Cerebellar nuclear complex (tissue), 1 donor: ENCODE data around the gene TP53BP1.
"Not testable (repeated sequence)": the region's sequence is repeated elsewhere in the genome, so short reads cannot be mapped to it uniquely, and the experiment has no call there.

Experiments
- DNase-seq, 2 experiments: peaks; one replicate each; lab custom pipeline; 2025; lab: John Stamatoyannopoulos, UW

TP53BP1 gene, protein sequence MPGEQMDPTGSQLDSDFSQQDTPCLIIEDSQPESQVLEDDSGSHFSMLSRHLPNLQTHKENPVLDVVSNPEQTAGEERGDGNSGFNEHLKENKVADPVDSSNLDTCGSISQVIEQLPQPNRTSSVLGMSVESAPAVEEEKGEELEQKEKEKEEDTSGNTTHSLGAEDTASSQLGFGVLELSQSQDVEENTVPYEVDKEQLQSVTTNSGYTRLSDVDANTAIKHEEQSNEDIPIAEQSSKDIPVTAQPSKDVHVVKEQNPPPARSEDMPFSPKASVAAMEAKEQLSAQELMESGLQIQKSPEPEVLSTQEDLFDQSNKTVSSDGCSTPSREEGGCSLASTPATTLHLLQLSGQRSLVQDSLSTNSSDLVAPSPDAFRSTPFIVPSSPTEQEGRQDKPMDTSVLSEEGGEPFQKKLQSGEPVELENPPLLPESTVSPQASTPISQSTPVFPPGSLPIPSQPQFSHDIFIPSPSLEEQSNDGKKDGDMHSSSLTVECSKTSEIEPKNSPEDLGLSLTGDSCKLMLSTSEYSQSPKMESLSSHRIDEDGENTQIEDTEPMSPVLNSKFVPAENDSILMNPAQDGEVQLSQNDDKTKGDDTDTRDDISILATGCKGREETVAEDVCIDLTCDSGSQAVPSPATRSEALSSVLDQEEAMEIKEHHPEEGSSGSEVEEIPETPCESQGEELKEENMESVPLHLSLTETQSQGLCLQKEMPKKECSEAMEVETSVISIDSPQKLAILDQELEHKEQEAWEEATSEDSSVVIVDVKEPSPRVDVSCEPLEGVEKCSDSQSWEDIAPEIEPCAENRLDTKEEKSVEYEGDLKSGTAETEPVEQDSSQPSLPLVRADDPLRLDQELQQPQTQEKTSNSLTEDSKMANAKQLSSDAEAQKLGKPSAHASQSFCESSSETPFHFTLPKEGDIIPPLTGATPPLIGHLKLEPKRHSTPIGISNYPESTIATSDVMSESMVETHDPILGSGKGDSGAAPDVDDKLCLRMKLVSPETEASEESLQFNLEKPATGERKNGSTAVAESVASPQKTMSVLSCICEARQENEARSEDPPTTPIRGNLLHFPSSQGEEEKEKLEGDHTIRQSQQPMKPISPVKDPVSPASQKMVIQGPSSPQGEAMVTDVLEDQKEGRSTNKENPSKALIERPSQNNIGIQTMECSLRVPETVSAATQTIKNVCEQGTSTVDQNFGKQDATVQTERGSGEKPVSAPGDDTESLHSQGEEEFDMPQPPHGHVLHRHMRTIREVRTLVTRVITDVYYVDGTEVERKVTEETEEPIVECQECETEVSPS (N-terminal part only)

DNA sequence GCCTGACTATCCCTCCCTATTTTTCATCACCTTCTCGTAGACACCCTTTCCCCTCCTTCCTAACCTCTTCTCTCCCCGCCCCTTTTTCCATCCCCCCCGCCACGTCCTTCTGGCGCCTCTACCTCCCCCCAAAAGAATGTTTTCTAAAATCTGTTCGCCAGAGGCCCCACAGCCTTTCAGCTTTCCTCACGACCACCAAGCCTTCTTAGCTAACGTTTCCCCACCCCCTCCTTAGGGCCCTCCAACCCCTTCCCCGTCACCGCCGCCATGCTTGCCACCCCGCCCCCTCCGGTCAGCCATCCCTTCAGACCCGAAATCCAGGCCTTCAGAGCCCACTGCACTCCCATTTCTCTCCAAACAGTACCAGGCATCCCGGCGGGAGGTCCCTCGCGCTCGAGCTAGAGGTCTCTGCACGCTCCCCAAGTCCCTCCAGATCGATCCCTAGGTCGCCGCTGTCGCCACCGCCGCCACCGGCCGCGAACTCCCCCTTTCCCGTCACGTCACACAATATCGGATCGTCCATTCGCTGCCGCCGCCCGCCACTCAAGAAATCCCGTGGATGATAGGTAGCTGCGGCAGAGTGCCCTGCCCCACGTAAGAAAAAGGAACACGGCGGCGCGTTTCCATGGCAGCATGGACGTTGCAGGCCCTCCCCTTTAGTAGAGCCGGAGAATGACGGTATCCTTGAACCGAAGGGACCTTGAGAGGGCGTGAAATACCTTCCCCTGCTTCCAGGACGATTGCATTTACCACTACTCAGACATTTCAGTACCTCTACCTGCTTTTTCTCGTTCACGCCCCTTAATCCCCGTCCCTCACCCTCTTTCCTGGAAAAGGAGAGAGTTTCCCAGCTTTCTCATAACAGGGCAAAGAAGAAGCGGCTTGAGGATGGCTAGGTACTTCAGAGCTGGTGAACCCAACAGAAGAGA is at the start of gene TP53BP1:
Gene TP53BP1 (minus strand): TSS at position 484 of the 929 bp plus-strand sequence. CDS start 113 bp downstream, at position 371.
- DNase-seq = peak; percentile 80 to 95

DNA sequence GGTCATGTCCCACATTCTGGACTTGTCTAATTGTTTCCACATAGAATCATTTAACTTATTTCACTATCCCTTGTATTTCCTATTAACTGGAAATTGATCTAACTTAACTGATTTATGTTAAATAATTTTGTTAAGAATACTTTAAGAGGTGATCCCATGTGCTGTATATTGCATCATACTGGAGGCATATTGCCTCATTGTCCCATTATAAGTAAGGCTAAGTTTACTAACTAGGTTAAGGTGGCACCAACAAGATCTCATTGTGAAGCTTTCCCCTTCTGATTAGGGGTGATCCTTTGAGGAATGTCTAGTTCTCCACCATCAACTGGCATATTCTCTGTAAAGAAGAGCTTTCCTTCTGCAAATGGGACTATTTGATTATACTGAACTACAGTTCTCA is 48.8 kb upstream of the TP53BP1 start:
- no peak for DNase-seq

DNA sequence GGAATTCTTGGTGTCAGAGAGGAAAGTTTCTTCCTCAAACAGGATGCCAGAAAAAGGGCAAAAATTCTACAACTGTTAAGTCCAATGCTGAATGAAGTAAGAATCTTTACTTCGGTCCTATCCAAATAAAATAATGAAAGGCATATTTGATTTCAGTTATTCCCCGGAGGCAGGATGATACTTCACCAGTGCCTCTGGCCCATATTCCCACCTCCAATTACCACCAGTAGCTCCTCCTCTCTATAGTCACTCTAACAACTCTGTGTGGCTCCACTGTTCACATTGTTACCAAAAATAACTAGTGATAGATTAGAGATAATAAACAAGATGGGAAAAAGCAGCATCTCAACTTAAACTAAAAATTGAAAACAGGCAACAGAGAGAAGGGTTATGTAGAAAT is 45.1 kb upstream of the TP53BP1 start:
- no peak for DNase-seq

DNA sequence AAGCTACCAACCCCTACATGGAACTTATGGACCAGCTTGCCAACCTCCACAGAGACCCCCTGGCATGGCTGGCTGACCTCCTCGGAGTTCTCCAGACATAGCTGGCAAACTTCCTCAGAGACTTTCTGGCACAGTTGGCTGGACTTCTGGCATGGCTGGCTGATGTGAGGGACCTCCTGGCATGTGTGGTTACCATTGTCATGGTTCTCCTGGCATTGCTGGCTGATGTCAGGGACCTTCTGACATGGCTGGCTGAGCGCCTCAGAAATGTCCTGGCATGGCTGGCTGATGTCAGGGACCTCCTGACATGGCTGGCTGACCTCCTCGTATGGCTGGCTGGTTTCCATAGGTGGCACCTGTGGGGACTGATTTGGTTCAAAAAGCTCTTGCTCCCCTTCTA is 41.9 kb upstream of the TP53BP1 start:
- DNase-seq = no peak

DNA sequence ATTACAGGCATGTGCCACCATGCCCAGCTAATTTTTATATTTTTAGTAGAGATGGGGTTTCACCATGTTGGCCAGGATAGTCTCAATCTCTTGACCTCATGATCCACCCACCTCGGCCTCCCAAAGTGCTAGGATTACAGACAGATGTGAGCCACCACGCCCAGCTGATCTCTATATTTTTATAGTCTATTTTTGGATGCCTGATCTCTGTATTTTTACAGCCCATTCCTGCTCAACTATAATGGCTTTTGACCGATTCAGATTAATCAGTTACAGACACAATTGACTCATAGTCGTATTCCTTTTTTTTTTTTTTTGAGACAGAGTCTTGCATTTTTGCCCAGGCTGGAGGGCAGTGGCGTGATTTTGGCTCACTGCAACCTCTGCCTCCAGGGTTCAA is 39.9 kb upstream of the TP53BP1 start:
- DNase-seq = not testable (repeated sequence)

DNA sequence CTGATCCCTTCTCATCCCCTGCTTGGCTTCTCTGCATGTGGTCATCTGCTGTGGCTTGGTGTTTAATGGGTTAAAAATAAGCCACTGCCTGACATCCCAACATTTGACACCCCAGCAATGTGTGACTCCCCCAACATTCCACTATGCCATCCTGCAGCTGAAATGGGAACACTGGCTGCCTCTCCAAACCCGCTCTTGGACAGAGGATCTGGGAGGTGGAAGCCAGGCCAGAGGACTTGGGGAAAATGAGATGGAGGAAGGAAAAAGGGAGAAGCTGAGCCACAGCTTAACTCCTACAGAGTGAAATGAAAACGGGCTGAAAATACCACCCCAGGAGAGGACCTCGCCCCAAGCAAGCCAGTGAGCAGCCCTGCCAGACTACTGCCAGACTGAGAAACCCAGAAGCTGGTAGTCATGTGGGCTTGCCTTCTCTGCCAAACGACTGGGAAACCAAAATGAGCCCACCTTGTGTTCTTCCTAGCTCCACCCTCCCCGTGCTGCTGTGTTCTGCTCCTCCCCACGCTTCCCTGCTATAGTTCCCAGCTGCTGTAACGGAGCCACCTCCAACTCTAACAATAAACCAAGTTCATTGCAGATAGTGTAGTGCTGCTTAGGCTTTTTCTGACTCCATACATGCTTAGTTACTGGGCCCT is 38.2 kb upstream of the TP53BP1 start:
- no peak for DNase-seq

DNA sequence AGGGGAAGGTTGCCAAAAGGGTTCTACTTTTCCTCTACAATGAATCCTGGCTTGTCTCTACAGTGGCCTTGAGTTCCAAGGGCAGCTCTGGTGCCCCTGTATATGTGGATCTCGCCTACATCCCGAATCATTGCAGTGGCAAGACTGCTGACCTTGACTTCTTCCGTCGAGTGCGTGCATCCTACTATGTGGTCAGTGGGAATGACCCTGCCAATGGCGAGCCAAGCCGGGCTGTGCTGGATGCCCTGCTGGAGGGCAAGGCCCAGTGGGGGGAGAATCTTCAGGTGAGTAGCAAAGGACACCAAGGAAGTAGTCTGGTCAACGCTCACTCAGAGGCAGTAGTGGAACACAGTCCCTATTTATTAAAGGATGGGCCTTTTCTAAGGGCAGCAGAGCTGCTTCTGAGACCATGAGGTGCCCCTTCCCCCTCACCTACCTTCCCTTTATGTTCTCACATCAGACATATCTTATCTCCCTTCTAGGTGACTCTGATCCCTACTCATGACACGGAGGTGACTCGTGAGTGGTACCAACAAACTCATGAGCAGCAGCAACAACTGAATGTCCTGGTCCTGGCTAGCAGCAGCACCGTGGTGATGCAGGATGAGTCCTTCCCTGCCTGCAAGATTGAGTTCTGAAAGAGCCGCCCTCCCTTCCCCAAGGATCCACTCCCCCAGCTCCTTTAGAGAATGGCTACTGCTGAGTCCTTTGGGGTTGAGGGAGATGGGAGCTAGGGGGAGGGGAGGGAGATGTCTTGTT is 36.8 kb upstream of the TP53BP1 start:
- no peak for DNase-seq

DNA sequence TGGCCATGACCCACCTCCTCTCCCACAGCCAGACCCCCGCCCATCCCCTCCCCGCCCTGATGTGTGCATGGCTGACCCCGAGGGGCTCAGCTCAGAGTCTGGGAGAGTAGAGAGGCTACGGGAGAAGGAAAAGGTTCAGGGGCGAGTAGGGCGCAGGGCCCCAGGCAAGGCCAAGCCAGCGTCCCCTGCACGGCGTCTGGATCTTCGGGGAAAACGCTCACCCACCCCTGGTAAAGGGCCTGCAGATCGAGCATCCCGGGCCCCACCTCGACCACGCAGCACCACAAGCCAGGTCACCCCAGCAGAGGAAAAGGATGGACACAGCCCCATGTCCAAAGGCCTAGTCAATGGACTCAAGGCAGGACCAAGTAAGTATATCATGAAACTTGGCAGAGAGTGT is 36.2 kb upstream of the TP53BP1 start:
- no peak for DNase-seq

DNA sequence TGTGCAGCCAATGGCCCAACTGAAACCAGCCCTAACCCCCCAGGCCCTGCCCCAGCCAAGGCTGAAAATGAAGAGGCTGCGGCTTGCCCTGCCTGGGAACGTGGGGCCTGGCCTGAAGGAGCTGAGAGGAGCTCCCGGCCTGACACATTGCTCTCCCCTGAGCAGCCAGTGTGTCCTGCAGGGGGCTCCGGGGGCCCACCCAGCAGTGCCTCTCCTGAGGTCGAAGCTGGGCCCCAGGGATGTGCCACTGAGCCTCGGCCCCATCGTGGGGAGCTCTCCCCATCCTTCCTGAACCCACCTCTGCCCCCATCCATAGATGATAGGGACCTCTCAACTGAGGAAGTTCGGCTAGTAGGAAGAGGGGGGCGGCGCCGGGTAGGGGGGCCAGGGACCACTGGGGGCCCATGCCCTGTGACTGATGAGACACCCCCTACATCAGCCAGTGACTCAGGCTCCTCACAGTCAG is 35.6 kb upstream of the TP53BP1 start:
- no peak for DNase-seq

DNA sequence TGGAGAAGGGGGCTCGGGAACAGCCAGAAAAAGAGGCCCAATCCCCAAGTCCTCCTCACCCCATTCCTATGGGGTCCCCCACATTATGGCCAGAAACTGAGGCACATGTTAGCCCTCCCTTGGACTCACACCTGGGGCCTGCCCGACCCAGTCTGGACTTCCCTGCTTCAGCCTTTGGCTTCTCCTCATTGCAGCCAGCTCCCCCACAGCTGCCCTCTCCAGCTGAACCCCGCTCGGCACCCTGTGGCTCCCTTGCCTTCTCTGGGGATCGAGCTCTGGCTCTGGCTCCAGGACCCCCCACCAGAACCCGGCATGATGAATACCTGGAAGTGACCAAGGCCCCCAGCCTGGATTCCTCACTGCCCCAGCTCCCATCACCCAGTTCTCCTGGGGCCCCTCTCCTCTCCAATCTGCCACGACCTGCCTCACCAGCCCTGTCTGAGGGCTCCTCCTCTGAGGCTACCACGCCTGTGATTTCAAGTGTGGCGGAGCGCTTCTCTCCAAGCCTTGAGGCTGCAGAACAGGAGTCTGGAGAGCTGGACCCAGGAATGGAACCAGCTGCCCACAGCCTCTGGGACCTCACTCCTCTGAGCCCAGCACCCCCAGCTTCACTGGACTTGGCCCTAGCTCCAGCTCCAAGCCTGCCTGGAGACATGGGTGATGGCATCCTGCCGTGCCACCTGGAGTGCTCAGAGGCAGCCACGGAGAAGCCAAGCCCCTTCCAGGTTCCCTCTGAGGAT is 35.0 kb upstream of the TP53BP1 start:
- DNase-seq = no peak

DNA sequence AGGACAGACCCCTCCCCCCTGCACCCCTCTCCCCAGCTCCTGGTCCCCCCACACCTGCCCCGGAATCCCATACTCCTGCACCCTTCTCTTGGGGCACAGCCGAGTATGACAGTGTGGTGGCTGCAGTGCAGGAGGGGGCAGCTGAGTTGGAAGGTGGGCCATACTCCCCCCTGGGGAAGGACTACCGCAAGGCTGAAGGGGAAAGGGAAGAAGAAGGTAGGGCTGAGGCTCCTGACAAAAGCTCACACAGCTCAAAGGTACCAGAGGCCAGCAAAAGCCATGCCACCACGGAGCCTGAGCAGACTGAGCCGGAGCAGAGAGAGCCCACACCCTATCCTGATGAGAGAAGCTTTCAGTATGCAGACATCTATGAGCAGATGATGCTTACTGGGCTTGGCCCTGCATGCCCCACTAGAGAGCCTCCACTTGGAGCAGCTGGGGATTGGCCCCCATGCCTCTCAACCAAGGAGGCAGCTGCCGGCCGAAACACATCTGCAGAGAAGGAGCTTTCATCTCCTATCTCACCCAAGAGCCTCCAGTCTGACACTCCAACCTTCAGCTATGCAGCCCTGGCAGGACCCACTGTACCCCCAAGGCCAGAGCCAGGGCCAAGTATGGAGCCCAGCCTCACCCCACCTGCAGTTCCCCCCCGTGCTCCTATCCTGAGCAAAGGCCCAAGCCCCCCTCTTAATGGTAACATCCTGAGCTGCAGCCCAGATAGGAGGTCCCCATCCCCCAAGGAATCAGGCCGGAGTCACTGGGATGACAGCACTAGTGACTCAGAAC is 34.3 kb upstream of the TP53BP1 start:
- no peak for DNase-seq

DNA sequence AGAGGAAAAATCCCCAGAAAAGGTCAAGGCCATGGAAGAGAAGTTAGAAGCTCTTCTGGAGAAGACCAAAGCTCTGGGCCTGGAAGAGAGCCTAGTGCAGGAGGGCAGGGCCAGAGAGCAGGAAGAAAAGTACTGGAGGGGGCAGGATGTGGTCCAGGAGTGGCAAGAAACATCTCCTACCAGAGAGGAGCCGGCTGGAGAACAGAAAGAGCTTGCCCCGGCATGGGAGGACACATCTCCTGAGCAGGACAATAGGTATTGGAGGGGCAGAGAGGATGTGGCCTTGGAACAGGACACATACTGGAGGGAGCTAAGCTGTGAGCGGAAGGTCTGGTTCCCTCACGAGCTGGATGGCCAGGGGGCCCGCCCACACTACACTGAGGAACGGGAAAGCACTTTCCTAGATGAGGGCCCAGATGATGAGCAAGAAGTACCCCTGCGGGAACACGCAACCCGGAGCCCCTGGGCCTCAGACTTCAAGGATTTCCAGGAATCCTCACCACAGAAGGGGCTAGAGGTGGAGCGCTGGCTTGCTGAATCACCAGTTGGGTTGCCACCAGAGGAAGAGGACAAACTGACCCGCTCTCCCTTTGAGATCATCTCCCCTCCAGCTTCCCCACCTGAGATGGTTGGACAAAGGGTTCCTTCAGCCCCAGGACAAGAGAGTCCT is 33.4 kb upstream of the TP53BP1 start:
- DNase-seq = no peak

DNA sequence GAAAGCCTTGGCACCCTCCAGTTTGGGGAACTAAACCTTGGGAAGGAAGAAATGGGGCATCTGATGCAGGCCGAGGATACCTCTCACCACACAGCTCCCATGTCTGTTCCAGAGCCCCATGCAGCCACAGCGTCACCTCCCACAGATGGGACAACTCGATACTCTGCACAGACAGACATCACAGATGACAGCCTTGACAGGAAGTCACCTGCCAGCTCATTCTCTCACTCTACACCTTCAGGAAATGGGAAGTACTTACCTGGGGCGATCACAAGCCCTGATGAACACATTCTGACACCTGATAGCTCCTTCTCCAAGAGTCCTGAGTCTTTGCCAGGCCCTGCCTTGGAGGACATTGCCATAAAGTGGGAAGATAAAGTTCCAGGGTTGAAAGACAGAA is 32.2 kb upstream of the TP53BP1 start:
- DNase-seq = no peak

DNA sequence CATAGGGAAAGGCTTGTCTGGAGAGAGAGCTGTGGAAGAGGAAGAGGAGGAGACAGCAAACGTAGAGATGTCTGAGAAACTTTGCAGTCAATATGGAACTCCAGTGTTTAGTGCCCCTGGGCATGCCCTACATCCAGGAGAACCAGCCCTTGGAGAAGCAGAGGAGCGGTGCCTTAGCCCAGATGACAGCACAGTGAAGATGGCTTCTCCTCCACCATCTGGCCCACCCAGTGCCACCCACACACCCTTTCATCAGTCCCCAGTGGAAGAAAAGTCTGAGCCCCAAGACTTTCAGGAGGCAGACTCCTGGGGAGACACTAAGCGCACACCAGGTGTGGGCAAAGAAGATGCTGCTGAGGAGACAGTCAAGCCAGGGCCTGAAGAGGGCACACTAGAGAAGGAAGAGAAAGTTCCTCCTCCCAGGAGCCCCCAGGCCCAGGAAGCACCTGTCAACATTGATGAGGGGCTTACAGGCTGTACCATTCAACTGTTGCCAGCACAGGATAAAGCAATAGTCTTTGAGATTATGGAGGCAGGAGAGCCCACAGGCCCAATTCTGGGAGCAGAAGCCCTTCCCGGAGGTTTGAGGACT is 31.4 kb upstream of the TP53BP1 start:
- no peak for DNase-seq

DNA sequence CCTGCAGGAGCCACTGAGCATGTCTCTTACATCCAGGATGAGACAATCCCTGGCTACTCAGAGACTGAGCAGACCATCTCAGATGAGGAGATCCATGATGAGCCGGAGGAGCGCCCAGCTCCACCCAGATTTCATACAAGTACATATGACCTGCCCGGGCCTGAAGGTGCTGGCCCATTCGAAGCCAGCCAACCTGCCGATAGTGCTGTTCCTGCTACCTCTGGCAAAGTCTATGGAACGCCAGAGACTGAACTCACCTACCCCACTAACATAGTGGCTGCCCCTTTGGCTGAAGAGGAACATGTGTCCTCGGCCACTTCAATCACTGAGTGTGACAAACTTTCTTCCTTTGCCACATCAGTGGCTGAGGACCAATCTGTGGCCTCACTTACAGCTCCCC is 30.7 kb upstream of the TP53BP1 start:
- DNase-seq = no peak

DNA sequence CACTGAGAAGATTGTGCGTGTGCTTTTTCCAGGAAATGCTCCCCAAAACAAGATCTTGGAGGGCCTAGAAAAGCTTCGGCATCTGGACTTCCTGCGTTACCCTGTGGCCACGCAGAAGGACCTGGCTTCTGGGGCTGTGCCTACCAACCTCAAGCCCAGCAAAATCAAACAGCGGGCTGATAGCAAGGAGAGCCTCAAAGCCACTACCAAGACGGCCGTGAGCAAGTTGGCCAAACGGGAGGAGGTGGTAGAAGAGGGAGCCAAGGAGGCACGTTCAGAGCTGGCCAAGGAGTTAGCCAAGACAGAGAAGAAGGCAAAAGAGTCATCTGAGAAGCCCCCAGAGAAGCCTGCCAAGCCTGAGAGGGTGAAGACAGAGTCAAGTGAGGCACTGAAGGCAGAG is 29.3 kb upstream of the TP53BP1 start:
- no peak for DNase-seq

DNA sequence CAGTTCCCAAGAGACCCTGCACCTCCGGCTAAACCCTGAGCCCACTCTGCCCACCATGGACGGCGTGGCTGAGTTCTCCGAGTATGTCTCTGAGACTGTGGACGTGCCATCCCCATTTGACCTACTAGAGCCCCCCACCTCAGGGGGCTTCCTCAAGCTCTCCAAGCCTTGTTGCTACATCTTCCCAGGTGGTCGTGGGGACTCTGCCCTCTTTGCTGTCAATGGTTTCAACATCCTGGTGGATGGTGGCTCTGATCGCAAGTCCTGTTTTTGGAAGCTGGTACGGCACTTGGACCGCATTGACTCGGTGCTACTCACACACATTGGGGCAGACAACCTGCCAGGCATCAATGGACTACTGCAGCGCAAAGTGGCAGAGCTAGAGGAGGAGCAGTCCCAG is 28.5 kb upstream of the TP53BP1 start:
- no peak for DNase-seq
